Measurements from ENCODE around the gene ADARB2. TPM values are rescaled to one million over a fixed set of nuclear protein-coding genes. Genes with fewer than 3 reads are reported as not detected.
A peak's percentile ranks its signal among the peaks of the same experiment; 100 is the strongest.
"Not testable (repeated sequence)": the region's sequence is repeated elsewhere in the genome, so short reads cannot be mapped to it uniquely, and the experiment has no call there.

ADARB2 gene
- total RNA-seq, 4 donors from 2014 or later: 8.4 to 23.2 (median 19.6) TPM

- no peak for DNase-seq (ENCODE audit: low spot score in 2 of 2)
- Histone ChIP-seq H3K27me3 (no peaks in the 10 kb centered on the region), H3K4me3 (no peak overlapping the region), H3K36me3 (no peaks in the 10 kb centered on the region), H3K4me1 (peaks cover 0 to 4% (median 0%) of the 10 kb centered on the region in 4 donors), H3K9me3 (no peaks in the 10 kb centered on the region), H3K27ac (no peak overlapping the region)
- TF ChIP-seq CTCF (IDR thresholded peaks at IDR 0.05): no peak
- TF ChIP-seq EP300 (IDR thresholded peaks at IDR 0.05): no peak
- TF ChIP-seq POLR2A (IDR thresholded peaks at IDR 0.05): no peak
- 61 to 63% methylated on average over 23 of the region's 23 CpGs for WGBS, 2 donors
Observed at GRCh38 chr10:1467334-1468076, 269.8 kb downstream of the ADARB2 start.

GRCh38 chr10:1465993-1466764, 271.1 kb downstream of the ADARB2 start:
- peak in 1 of 2 donors; percentile 11 for DNase-seq (ENCODE audit: low spot score in 2 of 2)

GRCh38 chr10:1465418-1465911, 271.9 kb downstream of the ADARB2 start:
- H3K9me3 ChIP-seq: no peaks in the 10 kb centered on the region
- H3K27ac ChIP-seq: no peak overlapping the region
- no peak for DNase-seq (ENCODE audit: low spot score in 2 of 2)
- peak overlapping the region in 1 of 4 donors; percentile 8 for H3K4me3 ChIP-seq
- no peak for TF ChIP-seq CTCF (IDR thresholded peaks at IDR 0.05)
- no peak for TF ChIP-seq POLR2A (IDR thresholded peaks at IDR 0.05)
- no peak for TF ChIP-seq EP300 (IDR thresholded peaks at IDR 0.05)
- H3K36me3 ChIP-seq: no peaks in the 10 kb centered on the region
- 64 to 66% methylated on average over 18 to 19 of the region's 19 CpGs for WGBS, 2 donors
- H3K4me1 ChIP-seq: peaks cover 0 to 4% (median 0%) of the 10 kb centered on the region in 4 donors
- no peaks in the 10 kb centered on the region for H3K27me3 ChIP-seq

More at GRCh38 chr10:1465993-1466764, 271.1 kb downstream of the ADARB2 start:
- Histone ChIP-seq H3K4me3 (peak overlapping the region in 1 of 4 donors; percentile 8), H3K36me3 (no peaks in the 10 kb centered on the region), H3K27ac (no peak overlapping the region), H3K9me3 (no peaks in the 10 kb centered on the region), H3K27me3 (no peaks in the 10 kb centered on the region), H3K4me1 (peaks cover 0 to 4% (median 0%) of the 10 kb centered on the region in 4 donors)
- no peak for TF ChIP-seq CTCF (IDR thresholded peaks at IDR 0.05)
- TF ChIP-seq POLR2A (IDR thresholded peaks at IDR 0.05): no peak
- TF ChIP-seq EP300 (IDR thresholded peaks at IDR 0.05): no peak
- WGBS, 2 donors: 39 to 49% methylated on average over 18 to 19 of the region's 19 CpGs

- H3K36me3 ChIP-seq: no peaks in the 10 kb centered on the region
- no peak overlapping the region for H3K4me3 ChIP-seq
- WGBS, 2 donors: 52 to 55% methylated on average over 17 of the region's 17 CpGs
- H3K4me1 ChIP-seq: peaks cover 0 to 4% (median 0%) of the 10 kb centered on the region in 4 donors
- H3K27ac ChIP-seq: no peak overlapping the region
- TF ChIP-seq POLR2A (IDR thresholded peaks at IDR 0.05) (no peak), EP300 (IDR thresholded peaks at IDR 0.05) (no peak), CTCF (IDR thresholded peaks at IDR 0.05) (no peak)
- H3K27me3 ChIP-seq: no peaks in the 10 kb centered on the region
- H3K9me3 ChIP-seq: no peaks in the 10 kb centered on the region
- no peak for DNase-seq (ENCODE audit: low spot score in 2 of 2)
Observed at GRCh38 chr10:1464881-1465417, 272.4 kb downstream of the ADARB2 start.

GRCh38 chr10:1463971-1464370, 273.4 kb downstream of the ADARB2 start:
- H3K4me3 ChIP-seq; H3K27me3 ChIP-seq; DNase-seq (ENCODE audit: low spot score in 2 of 2); H3K4me1 ChIP-seq; H3K9me3 ChIP-seq; H3K36me3 ChIP-seq; H3K27ac ChIP-seq: not testable (repeated sequence)
- WGBS, 2 donors: 79 to 86% methylated on average over 17 to 24 of the region's 26 CpGs
